ENCODE results near the gene IL20RA. TPM values are rescaled to one million over a fixed set of nuclear protein-coding genes. Genes with fewer than 3 reads are reported as not detected.

IL20RA gene
- total and polyA plus RNA-seq, 2 of the 8 experiments (the other 6 are each of a cell fraction or from before 2014, with no cell fraction given), result 1.3 to 1.7 TPM

DNA sequence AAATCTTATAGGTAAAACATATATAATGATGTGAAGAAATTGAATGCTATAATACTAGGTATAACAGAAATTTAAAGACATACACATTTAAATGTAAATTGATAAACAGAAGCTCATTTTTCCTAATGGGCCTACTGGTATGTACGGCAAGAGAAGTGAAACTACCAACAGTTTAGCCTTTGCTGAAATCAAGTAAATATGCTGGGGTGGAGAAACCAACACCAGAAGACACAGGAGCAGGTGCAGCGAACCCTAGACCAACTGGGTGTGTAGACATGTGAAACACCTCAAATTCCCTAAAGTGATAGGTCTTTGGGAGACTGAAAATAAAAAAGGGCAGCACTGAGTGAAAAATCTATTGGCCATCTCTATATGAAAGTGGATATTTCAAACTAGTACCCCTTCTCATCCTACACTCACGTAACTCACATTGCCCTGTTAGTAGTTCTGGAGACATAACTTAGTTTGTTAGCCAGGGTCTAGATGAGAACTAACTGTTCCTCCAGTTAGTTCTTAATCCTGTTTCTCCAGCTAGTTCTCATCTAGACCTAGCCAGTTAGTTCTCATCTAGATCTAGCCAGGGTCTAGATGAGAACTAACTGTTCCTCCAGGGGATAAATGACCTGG lies 69.6 kb downstream of the IL20RA start:
- Histone ChIP-seq H3K18ac (ENCODE audit: extremely low read depth, low read length) (no peak overlapping the region), H2BK20ac (ENCODE audit: low read length) (0 out of 2 replicates have a peak overlapping the region, but pooled peaks have one; percentile 17), H3K4ac (replicated peaks; ENCODE audit: insufficient read length, low read depth, low read length) (no peak overlapping the region), H4K20me1 (replicated peaks in 1 of 2; ENCODE audit: control insufficient read depth in 1 of 2, insufficient read depth in 2 of 2, low read length in 2 of 2) (no peaks in the 10 kb centered on the region), H3K4me1 (replicated peaks in 1 of 4; ENCODE audit: control insufficient read depth in 3 of 4, insufficient read depth in 4 of 4, low read length in 3 of 4) (peaks cover 0 to 8% (median 4%) of the 10 kb centered on the region in 4 experiments; a peak in 4 of 7 replicates), H3K27ac (ENCODE audit: low read depth, low read length) (no peak overlapping the region), H3K79me2 (ENCODE audit: control insufficient read depth in 1 of 2, insufficient read depth in 2 of 2, low read length in 2 of 2) (no peaks in the 10 kb centered on the region), H3K9ac (replicated peaks in 1 of 4; ENCODE audit: extremely low read depth in 1 of 4, low read depth in 3 of 4, low read length in 3 of 4) (no peak overlapping the region), H4K91ac (replicated peaks; ENCODE audit: insufficient read length, low read length) (no peak overlapping the region), H2AFZ (ENCODE audit: low read length) (no peak overlapping the region), H3K23ac (ENCODE audit: insufficient read length) (no peak overlapping the region), H3K79me1 (ENCODE audit: low read depth, low read length) (no peaks in the 10 kb centered on the region), H2BK5ac (ENCODE audit: low read depth, low read length) (no peak overlapping the region), H3K14ac (ENCODE audit: insufficient read length) (no peak overlapping the region), H3K36me3 (ENCODE audit: control insufficient read depth in 2 of 4, insufficient read depth in 4 of 4, low read length in 3 of 4) (no peaks in the 10 kb centered on the region), H3K23me2 (ENCODE audit: low read depth, low read length) (no peaks in the 10 kb centered on the region), H3K27me3 (replicated peaks in 1 of 4; ENCODE audit: control insufficient read depth in 3 of 4, extremely low read depth in 1 of 4, insufficient read depth in 3 of 4, low read length in 3 of 4) (no peaks in the 10 kb centered on the region), H4K5ac (ENCODE audit: insufficient read length, low read depth, low read length) (no peak overlapping the region), H2BK120ac (replicated peaks; ENCODE audit: low read depth, low read length) (no peak overlapping the region), H2BK12ac (ENCODE audit: low read depth, low read length) (no peak overlapping the region), H3K56ac (replicated peaks; ENCODE audit: insufficient read length, low read depth, low read length) (no peak overlapping the region), H2AK5ac (ENCODE audit: low read depth, low read length) (no peak overlapping the region), H2BK15ac (ENCODE audit: low read length) (no peak overlapping the region), H4K8ac (ENCODE audit: extremely low read depth, insufficient read depth, low read length) (no peak overlapping the region), H3K4me2 (ENCODE audit: insufficient read depth in 1 of 2, low read depth in 2 of 2, low read length in 2 of 2) (no peak overlapping the region), H3K9me3 (ENCODE audit: insufficient read depth in 2 of 2, low read depth in 1 of 2, low read length in 1 of 2) (no peaks in the 10 kb centered on the region), H3K4me3 (ENCODE audit: extremely low read depth in 1 of 4, insufficient read depth in 2 of 4, low read depth in 3 of 4, low read length in 4 of 4) (no peak overlapping the region)
- WGBS, 2 experiments (ENCODE audit: extremely low coverage in 1 of 2, insufficient coverage in 1 of 2, insufficient read length in 1 of 2, insufficient replicate concordance in 2 of 2, low coverage in 1 of 2, low lambda C conversion rate in 2 of 2, missing lambda C conversion rate in 1 of 2), result 92% methylated on average over 3 of the region's 3 CpGs; no CpG with 5 or more reads in 1 of the 2 experiments
- ChIA-PET POLR2A (ENCODE audit: partially characterized antibody) (no interaction called here), CTCF (ENCODE audit: partially characterized antibody) (interaction anchor here (0.7 kb wide), 1 partner anchor 18 kb away, joined by 3 read pairs; no protein-coding TSS in a partner anchor)
- no peak for DNase-seq (ENCODE audit: low read depth in 1 of 2, low spot score in 2 of 2)
- no peak for FAIRE-seq
- no peak for TF ChIP-seq BCL11A (IDR thresholded peaks at IDR 0.05; ENCODE audit: low read depth in 2 of 2, low read length in 2 of 2)
- TF ChIP-seq CHD1 (IDR thresholded peaks at IDR 0.05; ENCODE audit: low read depth, low read length), result no peak
- TF ChIP-seq RFX5 (IDR thresholded peaks at IDR 0.05; ENCODE audit: borderline replicate concordance, low read depth, low read length), result no peak
- TF ChIP-seq JUN (IDR thresholded peaks at IDR 0.05; ENCODE audit: low read depth, low read length), result no peak
- no peak for TF ChIP-seq FOSL1 (IDR thresholded peaks at IDR 0.05; ENCODE audit: insufficient read depth, low read depth, low read length)
- TF ChIP-seq TBP (IDR thresholded peaks at IDR 0.05; ENCODE audit: low read depth, low read length), result no peak
